Measurements from ENCODE around the gene TMEM154. TPM values are rescaled to one million over a fixed set of nuclear protein-coding genes. Genes with fewer than 3 reads are reported as not detected.

Gene TMEM154, protein sequence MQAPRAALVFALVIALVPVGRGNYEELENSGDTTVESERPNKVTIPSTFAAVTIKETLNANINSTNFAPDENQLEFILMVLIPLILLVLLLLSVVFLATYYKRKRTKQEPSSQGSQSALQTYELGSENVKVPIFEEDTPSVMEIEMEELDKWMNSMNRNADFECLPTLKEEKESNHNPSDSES
- 30.5 and 66.2 TPM in 2 replicates for total RNA-seq

GRCh38 chr4:152679414-152680281 lies at the start of gene TMEM154:
TMEM154 (minus strand) TSS chr4:152679997; CDS start chr4:152679933, 64 bp downstream.

Other genes with a start within 250 kb of the TMEM154 start
- gene FBXW7, start 143.9 kb downstream of the TMEM154 start, total RNA-seq: 18.7 and 35.5 TPM in 2 replicates
- 0.11 TPM in 1 of 2 replicates, not detected in the other for gene TIGD4, start 99.7 kb upstream of the TMEM154 start, total RNA-seq
- gene ARFIP1, start 100.0 kb upstream of the TMEM154 start, total RNA-seq: 23.1 and 32.2 TPM in 2 replicates